Rectal smooth muscle tissue (tissue), 1 donor: ENCODE data around the gene SUMF2.
"Not testable (repeated sequence)": the region's sequence is repeated elsewhere in the genome, so short reads cannot be mapped to it uniquely, and the experiment has no call there.

Source experiments
- H3K27ac ChIP-seq: one replicate; pipeline ENCODE4 v1.7.0; 2013; ENCODE audit warnings: low read depth, low read length, inconsistent platforms
- H3K27me3 ChIP-seq: one replicate; pipeline ENCODE4 v1.7.0; 2013; ENCODE audit warnings: low read length; ENCODE audit not compliant: control insufficient read depth, insufficient read depth
- H3K36me3 ChIP-seq: one replicate; pipeline ENCODE4 v1.7.0; 2013; ENCODE audit warnings: low read length; ENCODE audit not compliant: control insufficient read depth, insufficient read depth
- H3K4me1 ChIP-seq: one replicate; pipeline ENCODE4 v1.7.0; 2013; ENCODE audit warnings: low read length; ENCODE audit not compliant: control insufficient read depth, insufficient read depth
- H3K4me3 ChIP-seq: one replicate; pipeline ENCODE4 v1.7.0; 2013; ENCODE audit warnings: low read length
- H3K9ac ChIP-seq: one replicate; pipeline ENCODE4 v1.7.0; 2013; ENCODE audit warnings: low read length

The SUMF2 gene

GRCh38 chr7:56097700-56098099 lies 33.6 kb downstream of the SUMF2 start:
- no peak overlapping the region for H3K27ac ChIP-seq
- H3K36me3 ChIP-seq: peaks cover 12% of the 10 kb centered on the region
- peaks cover 4% of the 10 kb centered on the region for H3K4me1 ChIP-seq
- H3K27me3 ChIP-seq: no peaks in the 10 kb centered on the region
- H3K9ac ChIP-seq: no peak overlapping the region
- no peak overlapping the region for H3K4me3 ChIP-seq

DNA sequence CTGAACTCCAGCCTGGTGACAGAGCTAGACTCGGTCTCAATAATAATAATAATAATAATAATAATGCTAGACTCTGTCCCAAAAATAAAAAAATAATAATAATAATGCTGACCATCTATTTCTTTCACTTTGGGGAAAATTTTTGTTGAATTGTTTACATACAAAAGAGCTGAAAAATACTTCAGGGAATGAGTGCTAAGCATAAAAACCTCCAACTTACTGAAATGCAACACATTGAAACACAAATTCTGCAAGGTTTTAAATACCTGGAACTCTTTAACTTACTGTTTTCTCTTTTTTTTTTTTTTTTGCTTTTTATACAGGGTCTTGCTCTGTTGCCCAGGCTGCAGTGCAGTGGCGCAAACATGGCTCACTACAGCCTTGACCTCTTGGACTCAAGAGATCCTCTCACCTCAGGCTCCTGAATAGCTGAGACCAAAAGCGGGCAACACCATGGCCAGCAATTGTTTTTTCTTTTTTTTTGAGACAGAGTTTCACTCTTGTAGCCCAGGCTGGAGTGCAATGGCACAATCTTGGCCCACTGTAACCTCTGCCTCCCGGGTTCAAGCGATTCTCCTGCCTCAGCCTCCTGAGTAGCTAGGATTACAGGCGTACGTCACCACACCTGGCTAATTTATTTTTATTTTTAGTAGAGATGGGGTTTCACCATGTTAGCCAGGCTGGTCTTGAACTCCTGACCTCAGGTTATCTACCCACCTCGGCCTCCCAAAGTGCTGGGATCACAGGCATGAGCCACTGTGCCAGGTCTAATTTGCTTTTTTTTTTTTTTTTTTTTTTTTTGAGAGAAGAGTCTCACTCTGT lies 34.3 kb downstream of the SUMF2 start:
- not testable (repeated sequence) for H3K4me3 ChIP-seq, H3K9ac ChIP-seq

GRCh38 chr7:56099653-56100052 lies 35.6 kb downstream of the SUMF2 start:
- Histone ChIP-seq H3K36me3 (peaks cover 17% of the 10 kb centered on the region), H3K27ac (no peak overlapping the region), H3K4me1 (no peaks in the 10 kb centered on the region)

More for the DNA sequence above, 34.3 kb downstream of the SUMF2 start:
- H3K4me1 ChIP-seq, H3K27ac ChIP-seq, H3K27me3 ChIP-seq: not testable (repeated sequence)
- peaks cover 14% of the 10 kb centered on the region for H3K36me3 ChIP-seq

GRCh38 chr7:56104138-56104537 lies 40.1 kb downstream of the SUMF2 start:
- not testable (repeated sequence) for H3K27me3 ChIP-seq, H3K9ac ChIP-seq, H3K4me3 ChIP-seq, H3K4me1 ChIP-seq, H3K27ac ChIP-seq
- H3K36me3 ChIP-seq: peaks cover 17% of the 10 kb centered on the region

More at GRCh38 chr7:56099653-56100052, 35.6 kb downstream of the SUMF2 start:
- no peaks in the 10 kb centered on the region for H3K27me3 ChIP-seq
- no peak overlapping the region for H3K4me3 ChIP-seq
- H3K9ac ChIP-seq: no peak overlapping the region

DNA sequence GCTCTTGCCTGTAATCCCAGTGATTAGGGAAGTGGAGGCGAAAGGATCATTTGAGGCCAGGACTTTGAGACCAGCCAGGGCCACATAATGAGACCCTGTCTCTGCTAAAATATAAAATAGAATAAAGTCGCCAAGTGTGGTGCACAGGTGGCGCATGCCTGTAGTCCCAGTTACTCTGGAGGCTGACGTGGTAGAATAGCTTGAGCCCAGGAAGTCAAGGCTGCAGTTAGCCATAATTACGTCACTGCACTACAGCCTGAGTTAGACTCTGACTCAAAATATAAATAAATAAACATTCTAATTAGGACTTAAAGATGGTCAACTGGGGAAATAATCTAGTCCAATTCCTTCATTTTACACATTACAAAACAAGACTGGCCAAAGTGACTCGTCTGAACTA lies 41.4 kb downstream of the SUMF2 start:
- Histone ChIP-seq H3K27ac (peak overlapping the region; percentile 96), H3K4me3 (peak overlapping the region; percentile 98), H3K27me3 (no peaks in the 10 kb centered on the region), H3K36me3 (peaks cover 12% of the 10 kb centered on the region), H3K4me1 (no peaks in the 10 kb centered on the region), H3K9ac (peak overlapping the region; percentile 96)

DNA sequence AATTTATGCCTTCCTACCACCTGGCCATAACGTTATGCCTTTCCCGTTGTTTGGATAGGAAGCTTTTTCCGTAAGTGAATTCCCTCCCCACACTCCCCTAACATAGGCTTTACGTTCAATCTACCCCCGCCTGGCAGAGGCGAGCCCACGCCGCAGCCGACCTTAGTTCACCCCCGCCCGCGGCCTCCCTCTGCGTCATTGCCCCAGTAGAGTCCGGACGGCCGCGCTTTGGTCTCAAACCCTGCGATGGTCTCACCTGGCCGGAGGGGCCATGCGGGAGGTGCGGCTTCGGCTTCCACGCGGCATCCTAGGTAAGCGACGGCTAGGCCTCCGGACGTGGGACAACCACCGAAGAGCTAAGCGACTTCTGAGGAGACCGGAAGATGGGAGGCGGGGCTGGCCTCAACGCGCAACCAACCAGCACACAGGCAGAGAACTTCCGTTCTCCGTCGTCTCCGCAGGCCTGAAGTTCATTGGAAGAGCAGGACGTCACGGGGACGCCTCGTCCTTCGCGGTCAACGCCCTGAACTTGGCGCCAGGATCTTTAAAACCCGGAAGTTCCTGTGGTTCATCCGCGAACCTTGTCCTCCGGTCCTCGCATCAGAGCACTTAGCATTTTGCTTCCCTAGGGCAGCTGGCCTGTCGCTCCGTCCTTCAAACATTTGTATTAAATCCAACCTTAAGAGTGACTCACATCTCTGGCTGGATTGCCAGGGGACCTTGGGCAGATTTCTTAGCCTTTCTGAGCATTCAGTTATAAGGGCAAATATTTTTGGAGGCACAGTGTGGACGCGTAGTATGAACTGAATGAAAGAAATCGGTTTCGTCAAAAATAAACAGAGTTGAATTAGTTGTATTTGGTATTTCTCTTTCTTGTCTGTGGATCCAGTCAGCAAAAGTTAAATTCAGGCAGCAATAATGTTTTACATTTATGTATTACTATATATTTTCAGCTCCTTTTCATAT lies 42.3 kb downstream of the SUMF2 start, which contains the start of gene CHCHD2:
Gene CHCHD2, minus strand, starts transcription at position 369 of the 966 bp plus-strand sequence. Its CDS starts 63 bp downstream, at position 306.
- Histone ChIP-seq H3K36me3 (peaks cover 6% of the 10 kb centered on the region), H3K4me1 (no peaks in the 10 kb centered on the region), H3K27me3 (no peaks in the 10 kb centered on the region), H3K9ac (peak within 1 kb of the TSS; percentile 96), H3K4me3 (peak within 1 kb of the TSS; percentile 98), H3K27ac (peak within 1 kb of the TSS; percentile 96)

- no peak overlapping the region for H3K27ac ChIP-seq
- no peaks in the 10 kb centered on the region for H3K27me3 ChIP-seq
- no peak overlapping the region for H3K9ac ChIP-seq
- no peaks in the 10 kb centered on the region for H3K4me1 ChIP-seq
- H3K36me3 ChIP-seq: peaks cover 4% of the 10 kb centered on the region
- no peak overlapping the region for H3K4me3 ChIP-seq
Measured at GRCh38 chr7:56107954-56108258, 43.8 kb downstream of the SUMF2 start.

DNA sequence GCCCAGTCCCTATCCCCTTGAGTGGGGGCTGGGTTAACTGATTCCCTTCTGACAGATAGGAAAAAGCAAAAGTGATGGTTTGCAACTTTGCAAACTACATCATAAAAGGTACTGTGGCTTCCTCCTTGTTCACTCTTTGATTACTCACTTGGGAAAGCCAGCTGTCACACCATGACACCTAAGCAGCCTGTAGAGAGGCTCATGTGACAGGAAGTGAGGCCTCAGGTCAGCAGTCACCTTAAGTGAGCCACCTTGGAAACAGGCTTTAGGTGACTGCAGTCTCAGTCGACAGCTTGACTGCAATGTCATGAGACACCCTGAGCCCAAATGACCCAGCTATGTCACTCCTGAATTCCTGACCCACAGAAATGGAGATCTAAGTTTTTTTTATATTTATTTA lies 46.5 kb downstream of the SUMF2 start:
- no peaks in the 10 kb centered on the region for H3K36me3 ChIP-seq
- no peaks in the 10 kb centered on the region for H3K27me3 ChIP-seq
- H3K27ac ChIP-seq: no peak overlapping the region
- H3K4me1 ChIP-seq: no peaks in the 10 kb centered on the region
- H3K4me3 ChIP-seq: no peak overlapping the region
- no peak overlapping the region for H3K9ac ChIP-seq

DNA sequence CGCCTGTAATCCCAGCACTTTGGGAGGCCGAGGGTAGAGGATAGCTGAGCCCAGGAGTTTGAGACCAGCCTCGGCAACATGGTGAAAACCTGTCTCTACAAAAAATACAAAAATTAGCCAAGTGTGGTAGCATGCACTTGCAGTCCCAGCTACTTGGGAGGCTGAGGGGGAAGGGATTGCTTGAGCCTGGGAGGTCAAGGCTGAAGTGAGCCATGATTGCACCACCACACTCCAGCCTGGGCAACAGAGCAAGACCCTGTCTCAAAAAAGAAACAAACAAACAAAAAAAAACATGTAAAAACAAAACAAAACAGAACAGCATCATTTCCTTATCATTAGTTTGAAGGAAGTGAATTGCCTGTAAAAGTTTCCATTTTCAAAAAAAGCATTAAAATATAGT lies 48.2 kb downstream of the SUMF2 start:
- not testable (repeated sequence) for H3K27me3 ChIP-seq, H3K4me1 ChIP-seq, H3K27ac ChIP-seq, H3K9ac ChIP-seq, H3K4me3 ChIP-seq, H3K36me3 ChIP-seq

DNA sequence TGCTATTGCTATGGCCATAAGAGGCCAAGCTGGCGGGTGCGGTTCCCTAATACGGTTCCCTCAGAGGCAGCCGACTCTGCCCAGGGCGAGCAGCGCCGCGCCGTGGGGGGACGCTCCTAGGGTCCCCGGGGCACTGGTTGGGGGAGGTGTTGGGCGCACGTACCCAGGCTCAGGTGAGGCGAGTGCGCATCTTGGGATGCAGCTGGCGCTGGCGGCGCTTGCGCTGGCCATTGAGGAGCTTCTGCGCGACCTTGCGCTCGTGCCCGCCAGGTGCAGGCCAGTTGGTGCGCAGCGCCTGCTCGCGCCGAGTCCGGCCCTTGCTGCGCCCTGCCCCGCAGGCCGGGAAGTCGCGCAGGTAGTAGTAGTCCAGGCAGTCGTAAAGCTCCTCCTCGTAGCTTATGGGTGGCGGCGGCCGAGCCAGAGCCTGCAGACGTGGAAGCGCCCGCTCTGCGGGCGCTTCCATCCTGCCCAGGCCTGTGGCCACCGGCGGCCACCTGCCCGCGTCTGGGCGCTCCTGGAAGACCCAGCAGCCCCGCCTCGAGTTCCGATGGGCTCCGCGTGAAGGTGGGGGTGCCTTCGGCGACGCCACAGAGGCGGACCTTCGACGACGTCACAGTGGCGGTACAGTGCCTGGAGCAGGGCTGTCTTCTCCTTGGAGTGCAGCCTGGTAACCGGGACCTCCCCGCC lies 51.9 kb downstream of the SUMF2 start, which contains the start of gene NUPR2:
Gene NUPR2, minus strand, starts transcription at position 566 of the 687 bp plus-strand sequence. Its CDS starts 103 bp downstream, at position 463.
- Histone ChIP-seq H3K4me3 (no peak within 1 kb of the TSS), H3K9ac (no peak within 1 kb of the TSS), H3K4me1 (no peaks in the 10 kb centered on the region), H3K36me3 (no peaks in the 10 kb centered on the region), H3K27me3 (peaks cover 2% of the 10 kb centered on the region), H3K27ac (no peak within 1 kb of the TSS)

DNA sequence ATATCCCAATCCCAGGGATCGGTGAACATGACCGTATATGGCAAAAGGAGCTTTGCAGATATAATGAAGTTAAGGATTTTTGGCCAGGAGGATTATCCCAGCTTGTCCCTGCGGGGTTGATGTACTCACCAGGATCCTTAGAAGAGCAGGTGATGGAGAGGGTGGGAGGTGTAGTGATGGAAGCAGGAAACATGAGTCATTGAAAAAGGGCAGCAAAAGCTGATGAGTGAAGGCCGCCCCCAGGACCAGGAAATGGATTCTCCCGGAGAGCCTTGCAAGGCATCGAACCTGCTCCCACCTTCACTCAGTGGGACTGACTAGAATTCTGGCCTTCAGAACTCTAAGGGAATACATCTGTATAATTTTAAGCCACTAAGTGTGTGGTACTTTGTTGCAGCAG lies 57.4 kb downstream of the SUMF2 start:
- no peak overlapping the region for H3K4me3 ChIP-seq
- H3K27ac ChIP-seq: no peak overlapping the region
- H3K36me3 ChIP-seq: no peaks in the 10 kb centered on the region
- no peaks in the 10 kb centered on the region for H3K4me1 ChIP-seq
- H3K27me3 ChIP-seq: no peaks in the 10 kb centered on the region
- H3K9ac ChIP-seq: no peak overlapping the region

GRCh38 chr7:56124981-56125380 lies 60.9 kb downstream of the SUMF2 start:
- no peak overlapping the region for H3K27ac ChIP-seq
- H3K36me3 ChIP-seq: no peaks in the 10 kb centered on the region
- H3K27me3 ChIP-seq: no peaks in the 10 kb centered on the region
- H3K4me1 ChIP-seq: no peaks in the 10 kb centered on the region
- no peak overlapping the region for H3K9ac ChIP-seq
- no peak overlapping the region for H3K4me3 ChIP-seq
